ENCODE measurements around the gene ATP1B1. TPM values are rescaled to one million over a fixed set of nuclear protein-coding genes. Genes with fewer than 3 reads are reported as not detected.

The ATP1B1 gene
- total RNA-seq, 2 donors from 2014 or later = 3.5 to 7.1 TPM

DNA sequence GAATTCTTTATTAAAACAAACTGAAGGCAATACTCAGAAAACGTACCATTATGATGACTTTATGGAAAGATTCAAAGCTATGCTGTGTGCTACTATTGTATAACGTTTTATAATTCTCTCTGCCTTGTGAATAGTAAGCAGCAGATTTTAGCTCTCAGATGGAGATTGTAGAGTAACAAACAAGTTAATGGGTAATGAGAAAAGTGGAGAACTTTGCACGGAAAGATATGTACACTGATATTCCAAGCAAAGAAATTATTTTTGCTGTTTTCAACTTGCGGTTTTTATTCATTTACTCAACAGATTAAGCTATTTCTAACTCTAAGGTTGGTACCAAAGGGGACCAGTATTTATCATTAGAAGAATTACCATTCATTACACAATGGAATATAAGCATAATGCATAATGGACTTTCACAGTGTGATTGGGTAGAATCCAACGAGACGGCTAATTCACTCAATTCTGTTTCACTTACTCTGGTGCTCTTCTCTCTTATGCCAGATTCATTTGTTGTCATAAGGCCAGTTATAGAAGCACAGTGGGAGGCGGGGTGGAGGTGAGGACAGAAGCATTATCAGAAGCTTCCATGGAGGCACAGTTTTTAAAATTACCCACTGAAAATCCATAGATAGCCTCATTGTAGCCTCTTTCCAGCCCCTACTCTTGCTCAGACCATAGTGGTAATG lies 38.6 kb downstream of the ATP1B1 start:
- no peak overlapping the region for H3K27ac Mint-ChIP-seq
- H3K4me3 Mint-ChIP-seq = no peak overlapping the region
- no peak for ATAC-seq
- H3K27me3 Mint-ChIP-seq = no peaks in the 10 kb centered on the region
- H3K9me3 ChIP-seq (ENCODE audit: control insufficient read depth, low read length, poor library complexity, severe bottlenecking) = no peaks in the 10 kb centered on the region
- no peak for DNase-seq
- H3K4me1 Mint-ChIP-seq = peaks cover 3% of the 10 kb centered on the region
- no peaks in the 10 kb centered on the region for H3K36me3 Mint-ChIP-seq (ENCODE audit: low read depth)

- Mint-ChIP-seq H3K27me3 (no peaks in the 10 kb centered on the region), H3K4me3 (no peak overlapping the region), H3K27ac (no peak overlapping the region)
These were observed 40.2 kb downstream of the ATP1B1 start for GRCh38 chr1:169146576-169147214.

DNA sequence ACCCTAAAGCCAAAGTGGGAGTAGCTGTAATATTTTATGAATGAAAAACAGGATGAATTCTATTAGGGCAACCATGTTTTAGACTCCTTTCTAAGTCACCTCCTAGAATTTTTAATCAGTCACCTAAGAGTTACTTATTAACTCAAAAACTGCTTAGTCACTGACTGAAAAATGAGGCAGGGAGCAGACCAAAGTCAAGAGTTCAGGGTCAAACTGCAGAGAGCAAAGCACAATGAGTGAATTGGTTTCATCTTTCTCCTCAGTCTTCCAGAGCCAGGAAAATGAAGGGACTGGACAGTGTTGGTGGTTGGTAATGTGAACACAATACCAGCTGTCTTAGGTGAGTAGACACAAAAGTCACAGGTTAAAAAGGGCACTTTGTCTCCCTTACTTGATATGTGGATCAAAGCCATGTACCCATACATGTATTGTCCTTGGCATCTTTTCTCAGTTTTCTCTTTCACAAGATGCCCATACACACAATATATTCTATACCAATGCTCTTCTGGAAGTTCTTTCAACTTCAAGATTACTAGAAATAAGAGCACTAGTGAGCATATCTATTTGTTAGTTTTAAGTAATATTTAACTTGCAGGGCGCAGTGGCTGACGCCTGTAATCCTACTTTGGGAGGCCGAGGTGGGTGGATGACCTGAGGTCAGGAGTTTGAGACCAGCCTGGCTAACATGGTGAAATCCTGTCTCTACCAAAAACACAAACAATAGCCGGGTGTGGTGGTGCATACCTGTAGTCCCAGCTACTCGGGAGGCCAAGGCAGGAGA lies 42.2 kb downstream of the ATP1B1 start:
- peaks cover 3% of the 10 kb centered on the region for H3K36me3 Mint-ChIP-seq (ENCODE audit: low read depth)
- H3K27me3 Mint-ChIP-seq = no peaks in the 10 kb centered on the region
- ATAC-seq (no peak), DNase-seq (no peak)
- no peak overlapping the region for H3K27ac Mint-ChIP-seq
- peaks cover 3% of the 10 kb centered on the region for H3K4me1 Mint-ChIP-seq
- no peak overlapping the region for H3K4me3 Mint-ChIP-seq
- H3K9me3 ChIP-seq (ENCODE audit: control insufficient read depth, low read length, poor library complexity, severe bottlenecking) = no peaks in the 10 kb centered on the region

More at GRCh38 chr1:169146576-169147214, 40.2 kb downstream of the ATP1B1 start:
- H3K9me3 ChIP-seq (ENCODE audit: control insufficient read depth, low read length, poor library complexity, severe bottlenecking) = no peaks in the 10 kb centered on the region
- H3K4me1 Mint-ChIP-seq = peaks cover 3% of the 10 kb centered on the region
- ATAC-seq (no peak), DNase-seq (no peak)
- H3K36me3 Mint-ChIP-seq (ENCODE audit: low read depth) = no peaks in the 10 kb centered on the region

DNA sequence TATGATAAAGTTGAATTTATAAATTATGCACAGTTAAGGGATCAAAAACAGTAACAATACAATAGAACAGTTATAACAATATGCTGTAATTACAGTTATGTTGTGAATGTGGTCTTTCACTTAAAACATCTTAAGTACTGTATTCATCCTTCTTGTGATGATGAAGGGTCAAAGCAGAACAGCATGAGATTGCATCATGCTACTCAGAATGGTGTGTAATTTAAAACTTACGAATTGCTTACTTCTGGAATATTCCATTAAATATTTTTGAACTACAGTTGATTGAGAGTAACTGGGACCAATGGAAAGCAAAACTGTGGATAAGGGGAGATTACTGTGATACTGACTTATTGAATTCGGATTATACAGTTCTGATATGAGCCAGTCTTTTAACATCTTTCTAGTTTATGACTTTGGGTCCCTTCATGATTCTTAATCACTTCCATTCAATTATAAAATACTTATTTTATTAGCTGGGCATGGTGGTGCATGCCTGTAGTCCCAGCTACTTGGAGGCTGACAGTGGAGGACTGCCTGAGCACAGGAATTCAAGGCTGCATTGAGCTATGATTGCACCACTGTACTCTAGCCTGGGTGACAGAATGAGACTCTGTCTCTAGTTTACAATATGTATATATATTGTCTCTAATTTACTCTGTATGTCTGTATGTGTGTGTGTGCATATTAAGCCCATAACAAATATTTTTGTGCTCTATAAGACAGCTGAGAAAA lies 43.2 kb downstream of the ATP1B1 start:
- no peaks in the 10 kb centered on the region for H3K9me3 ChIP-seq (ENCODE audit: control insufficient read depth, low read length, poor library complexity, severe bottlenecking)
- Mint-ChIP-seq H3K36me3 (ENCODE audit: low read depth) (peaks cover 3% of the 10 kb centered on the region), H3K4me3 (no peak overlapping the region), H3K27me3 (no peaks in the 10 kb centered on the region), H3K4me1 (no peaks in the 10 kb centered on the region), H3K27ac (no peak overlapping the region)
- DNase-seq (no peak), ATAC-seq (no peak)

DNA sequence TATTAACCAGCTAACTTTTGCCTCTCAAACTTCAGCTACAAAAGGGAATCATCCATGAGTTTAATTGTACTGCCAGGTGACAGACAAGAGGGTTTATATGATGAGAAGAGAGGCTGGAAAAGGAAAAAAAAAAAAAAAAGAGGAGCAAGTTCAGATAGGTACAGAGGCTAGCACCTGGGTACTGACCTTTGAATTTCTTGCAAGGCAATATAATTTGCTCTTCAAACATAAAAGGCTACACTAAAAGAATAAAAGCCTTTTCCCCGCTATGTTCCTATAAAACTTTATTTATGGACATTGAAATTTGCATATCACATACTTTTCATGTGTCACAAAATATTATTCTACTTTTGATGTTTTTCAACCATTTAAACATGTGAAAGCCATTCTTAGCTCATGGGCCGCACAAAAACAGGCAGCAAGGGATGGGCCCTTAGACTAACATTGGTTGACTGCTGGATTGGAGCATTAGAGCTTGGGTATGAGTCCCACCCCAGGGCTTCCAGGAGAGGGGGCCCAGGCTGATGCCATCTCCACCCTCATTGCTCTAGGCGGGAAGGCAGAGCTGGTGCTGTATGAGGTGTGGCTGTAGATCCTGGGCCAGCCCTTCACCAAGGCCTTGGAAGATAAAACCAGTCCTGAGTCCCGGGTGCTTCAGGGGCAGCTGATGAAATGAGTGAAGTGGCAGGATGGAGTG lies 44.3 kb downstream of the ATP1B1 start:
- Mint-ChIP-seq H3K36me3 (ENCODE audit: low read depth) (peaks cover 3% of the 10 kb centered on the region), H3K27ac (no peak overlapping the region), H3K4me1 (no peaks in the 10 kb centered on the region), H3K4me3 (no peak overlapping the region), H3K27me3 (no peaks in the 10 kb centered on the region)
- DNase-seq (no peak), ATAC-seq (no peak)
- no peaks in the 10 kb centered on the region for H3K9me3 ChIP-seq (ENCODE audit: control insufficient read depth, low read length, poor library complexity, severe bottlenecking)

- Mint-ChIP-seq H3K4me1 (no peaks in the 10 kb centered on the region), H3K4me3 (no peak overlapping the region), H3K36me3 (ENCODE audit: low read depth) (peaks cover 3% of the 10 kb centered on the region), H3K27ac (no peak overlapping the region), H3K27me3 (no peaks in the 10 kb centered on the region)
- DNase-seq (no peak), ATAC-seq (no peak)
- H3K9me3 ChIP-seq (ENCODE audit: control insufficient read depth, low read length, poor library complexity, severe bottlenecking) = no peaks in the 10 kb centered on the region
These were observed 44.9 kb downstream of the ATP1B1 start for GRCh38 chr1:169151338-169151837.

GRCh38 chr1:169155675-169156074 lies 49.2 kb downstream of the ATP1B1 start:
- H3K9me3 ChIP-seq (ENCODE audit: control insufficient read depth, low read length, poor library complexity, severe bottlenecking) = no peaks in the 10 kb centered on the region
- Mint-ChIP-seq H3K27ac (no peak overlapping the region), H3K36me3 (ENCODE audit: low read depth) (peaks cover 3% of the 10 kb centered on the region), H3K27me3 (no peaks in the 10 kb centered on the region), H3K4me3 (no peak overlapping the region), H3K4me1 (no peaks in the 10 kb centered on the region)
- DNase-seq = no peak
- no peak for ATAC-seq

GRCh38 chr1:169156580-169156979 lies 50.1 kb downstream of the ATP1B1 start:
- H3K27me3 Mint-ChIP-seq = no peaks in the 10 kb centered on the region
- no peaks in the 10 kb centered on the region for H3K4me1 Mint-ChIP-seq
- no peak overlapping the region for H3K4me3 Mint-ChIP-seq
- no peak for DNase-seq
- no peak for ATAC-seq
- no peak overlapping the region for H3K27ac Mint-ChIP-seq
- H3K36me3 Mint-ChIP-seq (ENCODE audit: low read depth) = peaks cover 3% of the 10 kb centered on the region
- no peaks in the 10 kb centered on the region for H3K9me3 ChIP-seq (ENCODE audit: control insufficient read depth, low read length, poor library complexity, severe bottlenecking)

DNA sequence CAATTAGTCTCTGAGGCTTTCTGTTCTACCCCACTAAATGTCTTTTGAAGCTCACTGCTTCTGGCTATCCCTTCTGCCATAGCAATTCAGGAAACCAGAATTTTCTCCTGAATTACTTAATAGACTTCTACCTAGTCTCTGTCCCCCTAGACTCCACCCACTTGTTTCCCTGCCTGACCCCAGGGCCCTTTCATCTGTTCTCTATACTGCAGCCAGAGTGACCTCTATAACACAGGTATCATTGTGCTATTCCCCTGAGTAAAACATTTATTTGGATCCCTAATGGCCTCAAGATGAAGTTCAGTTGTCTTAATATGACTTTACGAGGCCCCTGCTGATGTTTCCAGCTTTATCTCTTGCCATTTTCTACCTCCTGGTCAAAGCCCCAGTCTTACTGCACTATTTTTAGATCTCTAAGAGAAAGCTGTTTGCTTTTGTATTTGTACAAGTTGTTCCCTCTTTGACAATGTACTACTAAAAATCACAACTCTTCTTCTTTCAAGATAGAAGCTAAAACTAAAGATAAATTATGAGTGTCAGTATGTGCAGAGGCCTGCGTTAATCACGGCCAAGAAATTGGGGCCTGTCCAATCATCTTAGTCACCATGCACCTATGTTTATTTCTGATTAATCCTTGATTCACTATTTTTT lies 54.5 kb downstream of the ATP1B1 start:
- ATAC-seq (no peak), DNase-seq (no peak)
- Mint-ChIP-seq H3K4me3 (no peak overlapping the region), H3K36me3 (ENCODE audit: low read depth) (peaks cover 2% of the 10 kb centered on the region), H3K4me1 (no peaks in the 10 kb centered on the region), H3K27ac (no peak overlapping the region), H3K27me3 (no peaks in the 10 kb centered on the region)
- H3K9me3 ChIP-seq (ENCODE audit: control insufficient read depth, low read length, poor library complexity, severe bottlenecking) = no peaks in the 10 kb centered on the region

DNA sequence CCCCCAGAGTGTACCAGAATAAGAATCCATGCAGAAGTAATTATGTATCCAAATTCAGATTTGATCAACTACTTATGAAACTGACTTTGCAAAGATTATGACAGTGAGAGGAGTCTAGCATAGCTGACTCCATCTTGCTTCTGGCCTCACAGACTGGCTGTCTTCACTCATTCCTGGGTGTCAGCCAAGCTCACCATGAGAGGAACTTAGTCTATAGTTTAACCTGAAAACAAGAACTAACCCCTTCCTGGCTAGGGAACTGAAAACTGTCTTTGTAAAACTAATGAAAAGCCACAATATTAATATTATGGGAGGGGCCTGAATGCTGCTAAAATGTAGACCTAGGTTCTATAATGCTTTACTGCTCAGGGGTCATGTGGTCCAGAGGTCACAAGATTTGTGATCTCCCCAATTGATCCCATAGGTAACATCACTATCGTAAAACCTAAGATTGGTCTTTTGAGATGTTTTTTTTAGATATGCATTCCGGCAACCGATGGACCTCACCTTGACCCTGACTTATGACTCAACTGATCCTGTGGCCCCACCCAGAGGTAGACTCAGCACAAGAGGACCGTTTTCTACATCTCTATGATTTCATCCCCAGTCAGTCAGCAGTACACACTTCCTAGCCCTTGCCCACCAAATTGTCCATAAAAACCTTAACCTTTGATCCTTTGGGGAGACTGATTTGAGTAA lies 55.2 kb downstream of the ATP1B1 start:
- no peak overlapping the region for H3K27ac Mint-ChIP-seq
- peaks cover 2% of the 10 kb centered on the region for H3K36me3 Mint-ChIP-seq (ENCODE audit: low read depth)
- H3K4me3 Mint-ChIP-seq = no peak overlapping the region
- ATAC-seq (no peak), DNase-seq (no peak)
- H3K27me3 Mint-ChIP-seq = no peaks in the 10 kb centered on the region
- H3K9me3 ChIP-seq (ENCODE audit: control insufficient read depth, low read length, poor library complexity, severe bottlenecking) = no peaks in the 10 kb centered on the region
- no peaks in the 10 kb centered on the region for H3K4me1 Mint-ChIP-seq

DNA sequence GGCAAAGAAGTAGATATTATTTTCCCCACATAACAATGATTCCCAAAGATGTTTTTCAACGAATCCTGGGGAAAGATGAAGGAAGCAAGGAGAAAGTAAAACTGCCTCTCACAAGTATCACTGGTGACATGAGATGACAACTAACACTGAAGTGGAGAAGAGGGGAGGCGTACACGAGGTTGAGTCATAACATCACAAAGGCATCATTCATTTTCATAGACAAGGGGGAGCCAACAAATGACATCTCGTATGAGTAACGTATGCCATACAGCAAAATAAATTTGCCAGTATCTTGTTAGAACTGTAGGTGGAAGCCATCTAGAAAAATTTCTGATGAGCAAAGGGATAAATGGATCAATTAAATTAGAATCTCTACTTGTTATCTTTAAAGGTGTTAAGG lies 56.6 kb downstream of the ATP1B1 start:
- no peak overlapping the region for H3K4me3 Mint-ChIP-seq
- DNase-seq (no peak), ATAC-seq (no peak)
- H3K9me3 ChIP-seq (ENCODE audit: control insufficient read depth, low read length, poor library complexity, severe bottlenecking) = no peaks in the 10 kb centered on the region
- no peaks in the 10 kb centered on the region for H3K27me3 Mint-ChIP-seq
- H3K4me1 Mint-ChIP-seq = no peaks in the 10 kb centered on the region
- no peak overlapping the region for H3K27ac Mint-ChIP-seq
- peaks cover 2% of the 10 kb centered on the region for H3K36me3 Mint-ChIP-seq (ENCODE audit: low read depth)

DNA sequence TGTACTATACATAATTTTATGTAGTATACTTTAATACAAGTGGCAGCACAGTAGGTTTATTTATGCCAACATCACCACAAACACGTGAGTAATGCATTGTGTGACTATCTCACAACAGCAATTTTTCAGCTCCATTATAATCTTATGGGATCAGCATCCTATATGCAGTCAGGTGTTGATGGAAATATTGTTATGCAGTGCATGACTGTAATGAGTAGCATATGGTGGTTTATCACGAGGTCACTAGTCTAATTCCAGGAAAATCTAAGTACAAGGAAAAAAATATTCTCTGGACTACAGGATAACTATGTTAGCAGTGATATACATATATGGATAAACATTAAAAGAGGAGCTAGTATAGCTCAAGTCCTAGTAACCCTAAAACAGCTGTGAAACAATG lies 69.0 kb downstream of the ATP1B1 start:
- no peaks in the 10 kb centered on the region for H3K9me3 ChIP-seq (ENCODE audit: control insufficient read depth, low read length, poor library complexity, severe bottlenecking)
- Mint-ChIP-seq H3K27ac (no peak overlapping the region), H3K4me3 (no peak overlapping the region), H3K36me3 (ENCODE audit: low read depth) (no peaks in the 10 kb centered on the region), H3K27me3 (no peaks in the 10 kb centered on the region), H3K4me1 (no peaks in the 10 kb centered on the region)
- no peak for ATAC-seq
- no peak for DNase-seq

Data from T-helper 17 cell (primary cell).